Cardiac fibroblast (primary cell): ENCODE results near the gene PPM1H.
A peak's percentile ranks its signal among the peaks of the same experiment; 100 is the strongest.

Source experiments
- DNase-seq, 2 donors: peaks; one replicate each; pipeline versions ENCODE4 v3.0.0 to v3.0.0-alpha.2; 2010; ENCODE audit warnings: low read depth in 2 of 2
- H3K4me3 ChIP-seq, 2 donors: replicated peaks in 1 of 2; 1 replicate in 1 of 2; 2 replicates in 1 of 2; pipeline ENCODE4 v1.5.1; 2011; ENCODE audit warnings: low read depth in 2 of 2, low read length in 2 of 2, mild to moderate bottlenecking in 2 of 2, moderate library complexity in 1 of 2
- TF ChIP-seq, protein P1 (sequence below): IDR thresholded peaks from one replicate; pipeline ENCODE4 v1.5.1; 2011; ENCODE audit warnings: low read depth, mild to moderate bottlenecking, low read length, inconsistent platforms

PPM1H gene

GRCh38 chr12:62802984-62803383, 132.0 kb downstream of the PPM1H start:
- DNase-seq: peak in 1 of 2 donors; percentile 46
- TF ChIP-seq, protein P1, sequence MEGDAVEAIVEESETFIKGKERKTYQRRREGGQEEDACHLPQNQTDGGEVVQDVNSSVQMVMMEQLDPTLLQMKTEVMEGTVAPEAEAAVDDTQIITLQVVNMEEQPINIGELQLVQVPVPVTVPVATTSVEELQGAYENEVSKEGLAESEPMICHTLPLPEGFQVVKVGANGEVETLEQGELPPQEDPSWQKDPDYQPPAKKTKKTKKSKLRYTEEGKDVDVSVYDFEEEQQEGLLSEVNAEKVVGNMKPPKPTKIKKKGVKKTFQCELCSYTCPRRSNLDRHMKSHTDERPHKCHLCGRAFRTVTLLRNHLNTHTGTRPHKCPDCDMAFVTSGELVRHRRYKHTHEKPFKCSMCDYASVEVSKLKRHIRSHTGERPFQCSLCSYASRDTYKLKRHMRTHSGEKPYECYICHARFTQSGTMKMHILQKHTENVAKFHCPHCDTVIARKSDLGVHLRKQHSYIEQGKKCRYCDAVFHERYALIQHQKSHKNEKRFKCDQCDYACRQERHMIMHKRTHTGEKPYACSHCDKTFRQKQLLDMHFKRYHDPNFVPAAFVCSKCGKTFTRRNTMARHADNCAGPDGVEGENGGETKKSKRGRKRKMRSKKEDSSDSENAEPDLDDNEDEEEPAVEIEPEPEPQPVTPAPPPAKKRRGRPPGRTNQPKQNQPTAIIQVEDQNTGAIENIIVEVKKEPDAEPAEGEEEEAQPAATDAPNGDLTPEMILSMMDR: no peak
- no peak overlapping the region for H3K4me3 ChIP-seq

GRCh38 chr12:62802321-62802720, 132.6 kb downstream of the PPM1H start:
- TF ChIP-seq, protein P1: no peak
- H3K4me3 ChIP-seq: no peak overlapping the region
- DNase-seq: no peak

- no peak overlapping the region for H3K4me3 ChIP-seq
- DNase-seq: no peak
- TF ChIP-seq, protein P1: no peak
Measured at GRCh38 chr12:62801796-62802195, 133.2 kb downstream of the PPM1H start.

GRCh38 chr12:62800707-62801400, 134.1 kb downstream of the PPM1H start:
- no peak for DNase-seq
- TF ChIP-seq, protein P1: no peak
- no peak overlapping the region for H3K4me3 ChIP-seq

- TF ChIP-seq, protein P1: no peak
- no peak for DNase-seq
- no peak overlapping the region for H3K4me3 ChIP-seq
Measured at GRCh38 chr12:62799766-62800406, 135.1 kb downstream of the PPM1H start.

DNA sequence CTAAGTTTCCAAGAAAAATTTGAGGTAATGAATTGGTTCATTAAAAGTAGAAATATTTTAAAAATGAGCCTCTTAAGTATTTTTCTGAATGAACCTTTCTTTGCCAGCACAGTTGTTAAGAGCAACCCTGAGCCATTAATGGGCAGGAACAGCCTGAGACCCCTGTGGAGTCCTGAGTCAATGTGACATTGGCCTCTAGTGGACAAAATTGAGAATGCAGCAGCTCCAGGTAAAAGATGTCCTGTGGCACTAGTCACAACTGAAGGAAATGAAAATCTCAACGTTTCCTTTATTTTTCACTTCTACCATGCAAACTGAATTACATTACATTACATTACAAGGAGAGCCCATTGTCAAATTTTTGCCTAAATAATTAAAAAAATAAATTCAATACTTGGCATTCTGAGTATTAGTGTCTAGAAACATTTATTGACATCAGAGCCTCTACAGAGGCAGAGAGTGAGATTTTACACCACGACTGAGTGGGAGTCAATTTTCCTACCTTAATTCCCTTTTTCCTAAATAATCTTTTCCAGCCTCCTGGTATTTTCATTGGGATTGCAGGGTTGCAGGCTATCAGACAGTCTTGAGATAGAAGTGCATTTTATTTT, 135.7 kb downstream of the PPM1H start:
- TF ChIP-seq, protein P1: peak; percentile 93
- peak; percentile 84 to 87 for DNase-seq

More for the DNA sequence above, 135.7 kb downstream of the PPM1H start:
- H3K4me3 ChIP-seq: no peak overlapping the region
